GM23338 (cell line): ENCODE data around the gene YJEFN3. TPM values are rescaled to one million over a fixed set of nuclear protein-coding genes. Genes with fewer than 3 reads are reported as not detected.

Experiments
- ATAC-seq: fragments of 200-7000 bp; cut with Tn5 transposase; 3 replicates; pipeline ENCODE4 v1.9.1; 2020
- DNase-seq: peaks from one replicate; pipeline ENCODE4 v3.0.0-alpha.2; 2015; ENCODE audit warnings: low spot score
- H2AFZ ChIP-seq: fragments of 200-600 bp; sonication (generic); 2 replicates; pipeline ENCODE4 v1.8.0; 2016; ENCODE audit warnings: antibody characterized with exemption, mild to moderate bottlenecking, moderate library complexity
- H3F3A ChIP-seq: fragments of 200-600 bp; sonication (generic); replicated peaks from 2 replicates; pipeline ENCODE4 v1.8.0; 2017; ENCODE audit warnings: antibody characterized with exemption, mixed run types, low read depth
- H3K27ac ChIP-seq: fragments of 200-600 bp; sonication (generic); 2 replicates; pipeline ENCODE4 v1.6.1; 2016; ENCODE audit warnings: low read depth
- H3K27me3 ChIP-seq: fragments of 200-600 bp; sonication (generic); 2 replicates; pipeline ENCODE4 v1.8.0; 2016; ENCODE audit warnings: mild to moderate bottlenecking, mixed run types, moderate library complexity; ENCODE audit not compliant: insufficient read depth
- H3K36me3 ChIP-seq: fragments of 200-600 bp; sonication (generic); 2 replicates; pipeline ENCODE4 v1.8.0; 2016; ENCODE audit warnings: mild to moderate bottlenecking; ENCODE audit not compliant: insufficient read depth
- H3K4me1 ChIP-seq: fragments of 200-600 bp; sonication (generic); 2 replicates; pipeline ENCODE4 v1.8.0; 2016; ENCODE audit warnings: mild to moderate bottlenecking, moderate library complexity; ENCODE audit not compliant: insufficient read depth
- H3K4me2 ChIP-seq: fragments of 200-600 bp; sonication (generic); 2 replicates; pipeline ENCODE4 v1.7.1; 2017; ENCODE audit warnings: mixed run types
- H3K4me3 ChIP-seq: fragments of 200-600 bp; sonication (generic); 2 replicates; pipeline ENCODE4 v1.6.1; 2016; ENCODE audit warnings: mixed run types
- H3K79me2 ChIP-seq: fragments of 200-600 bp; sonication (generic); replicated peaks from 2 replicates; pipeline ENCODE4 v1.8.0; 2017; ENCODE audit warnings: mild to moderate bottlenecking; ENCODE audit not compliant: insufficient read depth
- H3K9me2 ChIP-seq: fragments of 200-600 bp; sonication (generic); 2 replicates; pipeline ENCODE4 v1.8.0; 2017; ENCODE audit not compliant: insufficient read depth
- H4K20me1 ChIP-seq: fragments of 200-600 bp; sonication (generic); replicated peaks from 2 replicates; pipeline ENCODE4 v1.8.0; 2017; ENCODE audit warnings: mild to moderate bottlenecking; ENCODE audit not compliant: insufficient read depth
- H3K27ac Mint-ChIP-seq: 2 replicates; pipeline ENCODE4 v1.8.0; 2020; ENCODE audit warnings: inconsistent platforms, mild to moderate bottlenecking, moderate library complexity, mixed read lengths
- H3K27me3 Mint-ChIP-seq: 3 replicates; pipeline ENCODE4 v1.8.0; 2022; ENCODE audit warnings: low read depth, mild to moderate bottlenecking, moderate library complexity, mixed read lengths, inconsistent platforms; ENCODE audit not compliant: insufficient read depth, poor library complexity
- H3K36me3 Mint-ChIP-seq: 3 replicates; pipeline ENCODE4 v1.8.0; 2021; ENCODE audit warnings: low read depth, mild to moderate bottlenecking, inconsistent platforms, moderate library complexity, mixed read lengths
- H3K4me1 Mint-ChIP-seq: 3 replicates; pipeline ENCODE4 v1.8.0; 2020; ENCODE audit warnings: mild to moderate bottlenecking, inconsistent platforms, mixed read lengths
- H3K4me3 Mint-ChIP-seq: 3 replicates; pipeline ENCODE4 v1.8.0; 2021; ENCODE audit warnings: moderate library complexity, mild to moderate bottlenecking, inconsistent platforms, mixed read lengths
- H3K9me3 Mint-ChIP-seq: 3 replicates; pipeline ENCODE4 v1.8.0; 2020; ENCODE audit warnings: moderate library complexity, mild to moderate bottlenecking, inconsistent platforms, mixed read lengths
- CREB1 ChIP-seq: fragments of 250-450 bp; sonication (Bioruptor Pico); IDR thresholded peaks from 2 replicates; pipeline ENCODE4 v1.5.0; 2020; ENCODE audit warnings: low read depth, mild to moderate bottlenecking, moderate library complexity
- JUNB ChIP-seq: IDR thresholded peaks from one replicate; pipeline ENCODE4 v1.6.1; 2016; ENCODE audit warnings: antibody characterized with exemption; ENCODE audit not compliant: unreplicated experiment
- NANOG ChIP-seq: IDR thresholded peaks from 2 replicates; pipeline ENCODE4 v1.6.1; 2016; ENCODE audit warnings: antibody characterized with exemption, borderline replicate concordance
- POLR2AphosphoS5 ChIP-seq: IDR thresholded peaks from 2 replicates; pipeline ENCODE4 v1.6.1; 2016; ENCODE audit warnings: antibody characterized with exemption, low read depth
- REST ChIP-seq: IDR thresholded peaks from one replicate; pipeline ENCODE4 v1.6.1; 2018; ENCODE audit warnings: antibody characterized with exemption; ENCODE audit not compliant: unreplicated experiment
- STAT1 ChIP-seq: IDR thresholded peaks from one replicate; pipeline ENCODE4 v1.6.1; 2016; ENCODE audit warnings: antibody characterized with exemption; ENCODE audit not compliant: unreplicated experiment
- ZNF462 ChIP-seq: fragments of 250-450 bp; sonication (Bioruptor Pico); IDR thresholded peaks from 2 replicates; pipeline ENCODE4 v1.5.0; 2020; ENCODE audit warnings: mild to moderate bottlenecking, moderate library complexity
- polyA plus RNA-seq: library from polyadenylated mRNA; unstranded; fragments of >200 nt; fragmentation: Nextera tagmentation; extraction: Ambion mirVana; gene quantifications from 2 replicates; pipeline ENCODE4 v1.2.1, GENCODE V29; 2016
- total RNA-seq: library from RNA; depleted of rRNA; stranded (reverse); fragments of >200 nt; shearing (Covaris generic); gene quantifications from 2 replicates; pipeline ENCODE4 v1.2.3, GENCODE V29; 2014
- TF ChIP-seq, protein P1 (sequence below): IDR thresholded peaks from 2 replicates; pipeline ENCODE4 v1.6.1; 2016; ENCODE audit warnings: antibody characterized with exemption

Gene YJEFN3
- total and polyA plus RNA-seq, 2 experiments from 2014 or later: 3.5 to 6.5 TPM

DNA sequence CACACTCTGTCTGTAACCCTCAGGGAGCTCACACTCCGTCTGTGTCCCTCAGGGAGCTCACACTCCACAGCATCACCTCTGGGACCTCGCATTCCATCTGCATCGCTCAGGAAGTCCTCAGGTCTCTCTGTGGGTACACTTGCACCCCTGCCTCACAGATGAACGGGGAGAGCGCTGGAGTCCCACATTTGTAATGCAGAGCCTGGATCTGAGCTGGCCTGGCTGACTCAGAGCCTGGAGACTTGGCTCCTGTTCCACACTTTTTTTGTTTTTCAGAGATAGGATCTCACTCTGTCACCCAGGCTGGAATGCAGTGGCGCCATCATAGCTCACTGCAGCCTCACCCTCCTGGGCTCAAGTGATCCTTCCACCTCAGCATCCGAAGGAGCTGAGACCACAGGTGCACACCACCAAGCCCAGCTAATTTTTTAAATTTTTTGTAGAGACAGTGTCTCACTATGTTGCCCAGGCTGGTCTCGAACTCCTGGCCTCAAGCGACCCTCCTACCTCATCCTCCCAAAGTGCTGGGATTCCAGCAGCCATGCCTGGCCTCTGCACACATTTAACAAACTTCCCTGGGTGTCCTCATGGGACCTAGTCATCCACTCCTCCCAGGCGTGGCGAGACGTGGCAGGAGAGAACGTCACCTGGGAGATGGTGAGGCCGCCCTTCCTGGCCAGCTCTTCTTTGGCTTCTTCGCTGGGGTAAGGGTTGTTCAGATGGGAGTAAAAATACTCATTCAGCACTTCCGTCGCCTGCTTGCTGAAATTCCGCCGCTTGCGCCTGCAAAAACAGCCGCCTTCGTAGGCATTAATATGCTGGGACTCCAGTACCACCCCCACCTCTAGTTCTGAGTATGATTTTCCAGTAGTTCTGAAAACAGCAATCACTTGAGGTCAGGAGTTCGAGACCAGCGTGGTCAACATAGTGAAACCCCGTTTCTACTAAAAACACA is 40.4 kb downstream of the YJEFN3 start (continued):
- no peak for TF ChIP-seq REST

- peaks cover 4% of the 10 kb centered on the region for H3K27me3 Mint-ChIP-seq
- H3K79me2 ChIP-seq: no peaks in the 10 kb centered on the region
- no peaks in the 10 kb centered on the region; the same call in 2 of the 3 replicates for H3K9me3 Mint-ChIP-seq
- H3K36me3 Mint-ChIP-seq: peaks cover 12% of the 10 kb centered on the region; the same call in 2 of the 3 replicates
- no peak for DNase-seq
- no peak overlapping the region for H2AFZ ChIP-seq
- H3K4me3 ChIP-seq: no peak overlapping the region
- H3K27me3 ChIP-seq: no peaks in the 10 kb centered on the region
- no peaks in the 10 kb centered on the region for H3F3A ChIP-seq
- H3K9me2 ChIP-seq: no peaks in the 10 kb centered on the region
- H3K4me3 Mint-ChIP-seq: no peak overlapping the region
- no peaks in the 10 kb centered on the region for H4K20me1 ChIP-seq
- H3K4me1 ChIP-seq: no peaks in the 10 kb centered on the region
- no peak overlapping the region for H3K27ac ChIP-seq
- peaks cover 5% of the 10 kb centered on the region; the same call in 2 of the 3 replicates for H3K4me1 Mint-ChIP-seq
- H3K4me2 ChIP-seq: no peak overlapping the region
- H3K27ac Mint-ChIP-seq: no peak overlapping the region
- ATAC-seq: peak; percentile 28; the same call in 2 of the 3 replicates
- H3K36me3 ChIP-seq: no peaks in the 10 kb centered on the region
- TF ChIP-seq, protein P1, sequence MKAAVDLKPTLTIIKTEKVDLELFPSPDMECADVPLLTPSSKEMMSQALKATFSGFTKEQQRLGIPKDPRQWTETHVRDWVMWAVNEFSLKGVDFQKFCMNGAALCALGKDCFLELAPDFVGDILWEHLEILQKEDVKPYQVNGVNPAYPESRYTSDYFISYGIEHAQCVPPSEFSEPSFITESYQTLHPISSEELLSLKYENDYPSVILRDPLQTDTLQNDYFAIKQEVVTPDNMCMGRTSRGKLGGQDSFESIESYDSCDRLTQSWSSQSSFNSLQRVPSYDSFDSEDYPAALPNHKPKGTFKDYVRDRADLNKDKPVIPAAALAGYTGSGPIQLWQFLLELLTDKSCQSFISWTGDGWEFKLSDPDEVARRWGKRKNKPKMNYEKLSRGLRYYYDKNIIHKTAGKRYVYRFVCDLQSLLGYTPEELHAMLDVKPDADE: no peak
- TF ChIP-seq POLR2AphosphoS5: no peak
- no peak for TF ChIP-seq NANOG
- no peak for TF ChIP-seq STAT1
- TF ChIP-seq JUNB: no peak
- no peak for TF ChIP-seq REST
- no peak for TF ChIP-seq CREB1 (CRISPR knock-in tag)
- no peak for TF ChIP-seq ZNF462 (CRISPR knock-in tag)
Observed at GRCh38 chr19:19570571-19570970, 41.9 kb downstream of the YJEFN3 start.
